GM19238 (cell line): ENCODE measurements around the gene SECISBP2.

Experiments
- DNase-seq: peaks from one replicate; pipeline ENCODE4 v3.0.0; 2011; ENCODE audit warnings: low spot score; ENCODE audit not compliant: insufficient read length

The SECISBP2 gene

GRCh38 chr9:89380437-89381307 is 62.4 kb downstream of the SECISBP2 start:
- no peak for DNase-seq

DNA sequence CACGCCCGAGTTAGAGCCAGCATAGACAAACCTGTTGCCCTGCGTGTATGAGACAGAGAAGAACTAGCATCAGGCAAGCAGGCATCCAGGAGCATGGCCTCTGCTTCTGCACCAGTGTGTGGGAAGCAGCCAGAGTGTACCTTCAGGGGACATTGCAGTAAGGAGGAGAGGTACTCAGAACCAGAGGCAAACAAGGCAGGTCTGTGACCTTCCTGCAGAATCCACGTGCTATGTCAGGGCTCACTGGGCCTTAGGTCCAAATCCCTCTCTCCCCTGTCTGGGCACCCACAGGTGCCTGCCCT is 63.0 kb downstream of the SECISBP2 start:
- DNase-seq: no peak

DNA sequence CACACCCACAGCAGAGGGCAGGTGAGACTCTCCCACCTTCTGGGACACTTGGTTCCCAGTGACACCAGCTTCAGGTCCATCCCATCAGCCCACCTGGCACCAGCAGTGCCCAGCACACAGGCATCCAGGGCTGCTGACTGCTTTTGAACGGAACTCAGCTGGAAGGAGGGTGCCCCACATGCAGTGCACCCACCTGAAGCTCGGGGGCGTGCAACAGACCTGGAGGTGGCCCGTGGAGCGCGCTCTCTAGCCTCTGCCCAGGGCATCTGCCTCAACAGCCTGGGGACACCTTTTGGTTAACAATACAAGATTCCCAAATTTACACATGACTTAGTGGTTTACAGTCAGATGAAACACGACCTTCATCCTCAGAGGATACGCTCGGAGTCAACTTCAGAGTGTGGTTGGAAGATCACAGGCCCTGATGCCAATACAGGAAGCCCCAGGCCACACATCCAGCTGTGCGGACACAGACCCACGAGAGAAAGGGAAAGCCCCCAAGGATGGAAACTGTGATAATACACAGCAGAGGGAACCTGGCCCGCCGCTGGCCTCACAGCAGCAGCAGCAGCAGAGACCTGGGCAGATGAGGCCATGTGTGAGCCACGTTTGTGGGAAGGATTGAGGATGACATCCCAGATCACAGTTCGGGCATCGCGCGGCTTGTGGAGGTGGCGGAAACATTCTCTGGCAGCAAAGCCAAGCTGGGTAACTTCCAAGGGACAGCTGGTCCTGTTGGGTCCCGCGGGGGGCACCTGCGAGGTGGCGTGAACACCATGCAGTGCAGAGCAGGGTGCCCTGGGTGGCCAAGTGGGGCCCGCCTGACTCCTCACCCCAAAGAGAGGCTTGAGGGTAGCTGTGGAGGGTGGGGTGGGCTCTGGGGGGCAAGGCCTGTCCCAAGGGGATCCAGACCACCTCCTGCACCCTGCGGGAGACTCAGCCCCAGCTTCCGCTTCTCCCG is 64.0 kb downstream of the SECISBP2 start:
- DNase-seq: no peak

DNA sequence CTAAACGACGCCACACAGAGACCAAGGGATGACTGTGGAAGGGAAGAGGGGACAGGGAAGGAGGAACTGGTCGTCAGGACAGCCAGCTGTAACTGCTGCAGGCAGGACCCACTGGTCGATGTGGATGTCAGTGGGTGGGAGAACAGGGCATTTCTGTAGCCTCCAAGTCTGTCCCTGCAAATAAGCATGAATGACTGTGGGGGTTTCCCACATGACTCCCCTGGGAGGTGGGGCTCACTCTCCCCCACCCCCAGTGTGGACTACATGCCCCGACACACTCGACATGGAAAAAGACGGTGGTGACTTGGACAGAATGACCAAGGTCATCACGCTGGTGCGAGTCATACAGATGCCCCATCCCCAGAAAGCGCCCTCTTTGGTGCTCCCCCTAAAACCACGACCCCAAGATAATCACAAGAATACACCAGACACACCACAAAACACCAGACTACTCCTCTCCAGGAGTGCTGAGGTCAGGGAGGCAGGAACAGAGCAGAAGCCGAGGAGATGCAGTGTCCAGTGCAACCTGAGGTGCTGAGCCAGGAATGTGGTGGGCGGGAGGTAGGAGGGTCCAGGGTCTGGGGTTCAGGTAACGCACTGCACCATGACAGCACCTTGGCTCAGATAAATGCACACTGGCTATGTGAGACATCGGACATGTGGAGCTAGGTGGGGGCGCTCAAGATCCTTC is 64.9 kb downstream of the SECISBP2 start:
- no peak for DNase-seq

- no peak for DNase-seq
Measured at GRCh38 chr9:89383721-89384300, 65.5 kb downstream of the SECISBP2 start.

DNA sequence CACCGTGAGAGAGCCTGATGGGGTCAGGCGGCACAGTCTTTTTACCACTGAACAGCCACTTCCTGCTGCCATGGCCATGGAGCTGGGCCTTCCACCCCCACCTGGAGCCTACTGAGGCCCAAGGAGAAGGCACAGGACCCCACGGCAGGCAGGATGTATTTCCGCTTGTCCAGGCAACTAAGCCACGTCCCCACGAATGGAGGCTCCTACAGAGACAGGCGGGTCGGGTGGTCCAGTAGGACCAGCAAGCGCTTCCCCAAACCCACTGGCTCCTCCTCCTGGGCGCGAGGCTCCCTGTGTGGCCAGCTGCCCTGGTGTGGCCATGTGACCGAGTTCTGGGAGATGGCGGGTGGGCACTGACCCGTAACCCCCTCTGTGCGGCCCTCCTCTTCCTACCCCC is 66.5 kb downstream of the SECISBP2 start:
- DNase-seq: no peak

GRCh38 chr9:89386206-89386605 is 67.9 kb downstream of the SECISBP2 start:
- no peak for DNase-seq

DNA sequence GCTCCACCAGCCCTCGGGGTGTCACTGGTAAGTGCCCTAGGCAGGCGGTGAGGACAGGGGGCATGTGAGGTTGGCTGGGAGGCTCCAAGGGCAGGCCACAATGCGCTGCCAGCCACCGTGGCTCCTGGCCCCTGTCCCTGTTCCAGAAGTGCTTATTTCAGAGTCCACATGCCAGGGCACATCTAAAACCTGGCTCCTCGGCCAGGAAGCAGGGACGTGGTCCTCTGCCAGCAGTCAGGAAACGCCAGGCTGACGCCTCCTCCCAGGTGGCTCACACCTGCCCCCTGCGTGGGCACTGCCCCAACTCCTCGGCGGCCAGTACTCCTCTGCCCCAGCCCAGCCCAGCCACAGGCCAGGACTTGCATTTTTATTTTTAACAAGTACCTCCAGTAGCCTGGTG is 68.5 kb downstream of the SECISBP2 start:
- DNase-seq: no peak

DNA sequence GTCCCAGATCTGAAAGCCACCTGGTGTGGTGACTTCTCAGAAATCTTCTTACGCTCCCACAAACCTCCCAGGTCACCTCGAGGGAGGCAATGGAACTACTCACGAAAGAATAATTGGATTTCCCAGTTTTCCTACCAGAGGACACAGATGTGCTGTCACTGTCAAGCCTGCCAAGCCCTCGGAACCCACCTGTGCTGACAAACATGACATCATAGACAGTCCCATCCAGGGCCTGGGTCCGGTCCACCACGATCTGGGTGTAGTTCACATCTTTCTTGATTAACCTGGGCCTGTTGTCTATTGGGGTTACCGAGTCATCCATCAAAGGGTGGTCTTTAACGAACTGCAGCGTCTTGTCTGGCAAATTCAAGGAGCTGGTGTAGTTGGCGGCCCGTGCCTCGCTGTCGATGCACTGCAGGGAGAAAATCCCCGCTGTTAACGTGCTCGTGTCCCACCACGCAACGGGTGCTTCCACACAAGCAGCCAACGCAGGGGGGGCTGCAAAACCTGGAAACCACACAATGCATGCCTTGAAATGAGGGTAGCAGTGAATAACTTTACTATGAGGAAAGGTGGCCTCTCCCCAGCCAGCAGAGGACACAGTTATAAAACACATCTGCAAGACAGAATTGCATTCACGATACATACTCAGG is 69.0 kb downstream of the SECISBP2 start:
- DNase-seq: no peak

GRCh38 chr9:89388084-89388867 is 70.0 kb downstream of the SECISBP2 start:
- DNase-seq: no peak

- no peak for DNase-seq
Measured at GRCh38 chr9:89388868-89389177, 70.5 kb downstream of the SECISBP2 start.

DNA sequence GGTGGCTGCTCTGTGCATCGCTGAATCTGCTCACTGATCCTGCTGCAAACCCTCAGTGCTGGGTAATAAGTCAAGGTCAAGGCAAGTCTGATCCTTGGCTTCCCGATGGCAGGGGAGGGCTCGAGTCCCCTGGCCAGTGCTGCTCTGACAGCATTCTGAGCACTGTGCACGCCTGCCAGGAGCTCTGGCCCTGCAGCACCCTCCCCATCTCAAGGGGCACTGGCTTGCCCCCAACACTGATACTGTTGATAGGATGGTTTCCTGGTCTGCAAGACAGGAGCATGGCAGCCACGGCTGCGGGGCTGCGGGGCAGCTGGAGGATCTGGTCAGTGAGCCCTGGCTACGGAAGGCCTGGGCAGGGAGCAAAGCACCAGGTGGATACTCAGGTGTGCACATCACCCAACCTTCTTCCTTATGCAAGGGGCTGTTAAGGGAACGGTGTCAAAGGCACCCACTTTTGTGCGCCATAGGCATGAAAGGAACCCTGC is 71.8 kb downstream of the SECISBP2 start:
- DNase-seq: no peak

DNA sequence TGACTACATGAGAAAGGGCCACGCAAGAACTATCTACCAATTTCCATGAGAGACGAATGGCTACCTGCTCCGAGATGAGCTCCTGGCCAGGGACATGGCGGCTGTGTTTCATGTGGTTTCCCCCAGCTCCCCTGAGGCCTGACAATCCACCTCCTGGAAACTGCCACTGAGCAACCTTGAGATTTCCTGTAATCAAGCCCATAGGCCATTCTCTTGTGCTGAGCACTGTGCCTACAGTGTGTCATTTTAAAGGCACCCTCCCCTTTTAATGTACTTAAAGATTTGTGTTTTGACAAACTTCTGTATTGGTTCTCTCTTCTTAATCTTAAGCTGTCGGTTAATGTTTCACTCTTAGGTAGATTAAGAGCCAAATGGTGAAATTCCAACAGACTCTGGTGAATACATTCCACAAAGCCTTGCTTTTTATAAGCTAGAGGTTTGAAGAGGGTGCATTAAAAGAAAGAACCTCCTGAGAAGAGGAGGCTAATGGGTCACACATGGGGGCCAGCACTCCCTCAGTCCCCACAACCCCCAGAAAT is 72.3 kb downstream of the SECISBP2 start:
- no peak for DNase-seq

- DNase-seq: no peak
Measured at GRCh38 chr9:89391585-89391984, 73.3 kb downstream of the SECISBP2 start.

- DNase-seq: no peak
Measured at GRCh38 chr9:89394412-89394811, 76.1 kb downstream of the SECISBP2 start.

- DNase-seq: no peak
Measured at GRCh38 chr9:89395931-89396710, 77.8 kb downstream of the SECISBP2 start.

DNA sequence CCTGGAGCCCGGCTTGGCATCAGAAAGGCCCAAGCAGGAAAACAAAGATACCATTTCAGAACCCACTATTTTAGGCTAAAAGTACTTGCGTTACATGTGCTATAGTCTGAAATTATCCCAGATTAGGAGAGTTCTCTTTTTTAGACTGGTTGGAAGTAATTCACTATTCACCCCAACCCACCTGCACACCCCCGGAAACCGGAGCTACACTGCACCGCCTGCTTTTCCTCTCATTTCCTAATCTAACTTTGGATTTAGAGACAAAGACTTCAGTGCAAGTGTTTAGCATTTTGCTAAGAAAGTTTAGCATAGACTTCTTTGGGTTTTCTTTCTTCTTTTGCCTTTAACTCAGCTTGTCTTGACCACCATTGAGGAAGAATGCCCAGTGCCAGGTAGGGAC is 79.2 kb downstream of the SECISBP2 start:
- no peak for DNase-seq

GRCh38 chr9:89398621-89399020 is 80.3 kb downstream of the SECISBP2 start:
- DNase-seq: no peak
